GM19324 (cell line): ENCODE measurements around the gene MVB12B.

Source experiments
- ATAC-seq: cut with Tn5 transposase; IDR thresholded peaks from one replicate; pipeline ENCODE4 v1.9.1; 2021; ENCODE audit warnings: mild to moderate bottlenecking, moderate library complexity; ENCODE audit not compliant: unreplicated experiment, low FRiP score

Gene MVB12B

GRCh38 chr9:126357074-126357473 lies 30.4 kb downstream of the MVB12B start:
- no peak for ATAC-seq

DNA sequence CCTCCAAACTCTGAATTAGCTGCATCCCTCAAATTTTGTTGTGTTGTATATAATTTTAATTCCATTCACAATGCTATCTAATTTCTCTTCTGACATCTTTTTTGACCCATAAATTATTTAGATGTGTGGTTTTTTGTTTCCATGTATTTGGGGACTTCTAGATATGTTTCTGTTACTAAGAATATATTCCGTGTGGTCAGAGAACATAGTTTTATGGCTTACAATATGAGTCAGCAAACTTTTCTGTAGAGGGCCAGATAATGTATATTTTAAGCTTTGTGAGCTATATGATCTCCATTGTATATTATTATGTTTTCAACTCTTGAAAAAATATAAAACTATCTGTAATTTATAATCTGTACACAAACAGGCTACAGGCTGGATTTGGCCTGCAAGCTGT lies 33.4 kb downstream of the MVB12B start:
- ATAC-seq, result no peak

DNA sequence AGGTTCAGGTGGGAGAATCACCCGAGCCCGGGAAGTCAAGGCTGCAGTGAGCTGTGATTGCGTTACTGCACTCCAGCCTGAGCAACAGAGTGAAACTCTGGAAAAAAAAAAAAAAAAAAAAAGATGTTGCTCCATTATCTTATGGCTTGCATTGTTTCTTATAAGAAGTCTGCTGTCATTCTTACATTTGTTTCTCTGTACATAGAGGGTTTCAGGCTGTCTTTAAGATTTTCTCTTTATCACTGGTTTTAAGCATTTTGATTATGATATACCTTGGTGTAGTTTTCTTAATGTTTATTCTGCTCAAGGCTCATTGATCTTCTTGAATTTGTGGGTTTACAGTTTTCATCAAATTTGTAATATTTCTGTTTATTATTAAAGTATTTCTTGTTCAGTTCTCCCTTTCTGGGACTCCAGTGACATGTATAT lies 35.2 kb downstream of the MVB12B start:
- ATAC-seq, result no peak

DNA sequence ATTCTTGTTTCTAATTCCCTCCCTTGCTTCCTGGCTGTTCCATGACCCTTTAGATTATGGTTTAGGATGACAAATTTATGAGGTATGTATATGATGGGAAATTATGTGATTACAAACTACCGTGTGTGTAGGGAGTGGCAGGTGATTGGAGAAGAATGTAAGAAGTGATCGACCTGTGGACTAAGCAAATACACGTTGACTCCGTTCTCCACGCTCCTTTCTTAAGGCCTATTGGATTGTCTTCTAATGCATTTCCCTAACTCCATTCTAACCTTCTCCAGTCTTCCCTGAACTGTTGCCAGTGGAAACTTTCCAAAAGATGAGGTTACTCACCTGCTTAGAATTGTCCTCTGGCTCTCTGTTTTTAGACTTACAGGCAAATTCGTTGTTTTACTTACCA lies 36.6 kb downstream of the MVB12B start:
- no peak for ATAC-seq

DNA sequence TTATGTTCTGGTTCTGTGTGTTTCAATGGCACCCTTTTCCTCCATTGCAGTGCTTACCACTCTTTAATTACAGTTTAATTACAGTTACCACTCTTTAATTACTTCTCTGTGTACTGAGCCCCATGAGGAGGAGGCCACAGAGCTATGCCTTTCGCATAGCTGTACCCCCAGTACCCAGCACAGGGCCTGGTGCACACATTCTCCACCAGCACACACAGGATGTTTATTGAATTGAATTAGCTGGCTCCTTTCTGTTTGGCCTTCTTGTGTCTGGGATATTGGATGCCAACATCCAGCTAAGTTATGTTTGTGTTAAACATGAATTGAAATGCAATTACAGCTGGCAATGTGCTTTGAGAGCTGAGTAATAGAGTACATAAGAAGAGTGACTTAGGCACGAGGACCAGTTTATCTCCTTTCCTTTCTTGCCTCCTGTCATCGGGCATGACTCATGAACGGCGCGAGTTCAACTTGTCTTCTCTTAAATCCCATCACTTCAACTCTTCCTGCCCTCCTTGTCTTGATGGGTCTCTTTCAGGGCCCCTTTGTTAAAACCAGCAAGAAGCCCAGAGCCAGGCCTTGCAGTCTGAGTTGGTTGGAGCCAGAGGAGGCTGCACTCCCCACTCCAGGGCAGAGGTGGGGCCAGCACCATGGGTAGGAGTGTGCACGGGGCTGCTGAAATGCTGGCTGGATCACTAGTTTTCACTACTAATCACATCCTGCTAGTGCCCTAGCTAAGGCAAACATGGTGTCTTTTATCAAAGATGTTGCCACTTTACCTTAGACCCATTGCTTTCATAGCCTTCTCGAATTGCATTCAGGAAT lies 37.4 kb downstream of the MVB12B start:
- ATAC-seq, result no peak

GRCh38 chr9:126365780-126366179 lies 39.2 kb downstream of the MVB12B start:
- no peak for ATAC-seq

- no peak for ATAC-seq
These were observed 39.9 kb downstream of the MVB12B start for GRCh38 chr9:126366366-126367011.

- no peak for ATAC-seq
These were observed 40.5 kb downstream of the MVB12B start for GRCh38 chr9:126367139-126367538.

DNA sequence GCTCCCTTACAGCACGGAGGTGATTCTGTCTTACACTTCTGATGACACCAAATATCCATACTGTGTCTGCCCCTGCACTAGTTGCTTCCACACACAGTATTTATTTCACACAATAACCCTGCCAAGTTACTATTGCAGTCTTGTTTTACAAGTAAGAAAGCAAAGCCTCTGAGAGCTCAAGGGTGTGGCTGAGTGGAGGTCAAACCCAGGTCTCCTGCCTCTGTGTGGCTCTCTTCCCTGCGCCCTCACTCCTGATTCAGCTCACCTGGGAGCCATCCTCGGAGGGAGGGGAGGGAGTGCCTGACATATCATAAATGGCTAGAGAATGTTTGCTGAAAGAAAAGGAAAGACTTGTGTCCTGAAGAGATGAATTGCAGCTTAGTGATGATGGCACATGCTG lies 41.0 kb downstream of the MVB12B start:
- no peak for ATAC-seq

- ATAC-seq, result no peak
These were observed 41.4 kb downstream of the MVB12B start for GRCh38 chr9:126368020-126368419.

DNA sequence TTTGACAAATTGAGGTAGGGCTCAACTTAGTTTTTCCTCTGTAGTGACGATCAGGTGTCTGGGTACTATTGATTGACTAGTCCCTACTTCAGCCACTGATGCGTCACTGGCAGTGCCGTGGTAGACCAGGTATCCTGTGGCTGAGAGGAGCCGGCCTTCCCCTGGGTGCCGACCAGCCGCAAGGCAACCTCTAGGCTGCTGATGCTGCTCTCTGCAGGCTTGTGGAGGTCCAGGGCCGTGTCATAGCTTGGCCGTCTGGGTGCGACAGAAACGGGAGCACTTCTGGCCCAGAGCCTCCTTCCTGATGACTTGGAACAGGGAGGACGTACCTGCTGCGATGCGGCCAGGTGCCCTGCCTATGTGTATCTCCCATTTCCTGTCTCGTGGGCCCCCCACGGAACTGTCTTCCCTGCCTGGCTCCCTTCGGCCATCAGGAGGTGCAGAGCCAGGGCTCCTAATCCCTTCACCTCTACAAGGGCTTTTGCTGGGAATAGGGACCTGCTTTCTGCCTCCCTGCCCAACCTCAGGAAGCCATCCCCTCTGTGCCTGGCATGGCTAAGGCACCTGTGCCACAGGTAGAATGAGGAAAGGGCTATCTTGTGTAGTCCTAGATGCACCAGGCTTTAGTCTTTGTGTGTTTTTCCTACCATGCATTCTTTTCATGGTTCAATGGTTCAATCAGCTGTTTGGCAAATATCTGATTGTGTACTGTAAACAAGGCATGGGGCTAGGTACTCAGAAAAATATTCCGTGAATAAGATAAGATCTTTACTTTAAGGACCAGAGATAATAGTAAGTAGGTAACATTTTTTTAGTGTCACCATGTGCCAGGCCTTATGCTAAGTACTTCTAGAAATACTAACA lies 44.6 kb downstream of the MVB12B start:
- ATAC-seq, result no peak

GRCh38 chr9:126372716-126373115 lies 46.1 kb downstream of the MVB12B start:
- no peak for ATAC-seq

GRCh38 chr9:126373241-126373640 lies 46.6 kb downstream of the MVB12B start:
- ATAC-seq, result no peak

DNA sequence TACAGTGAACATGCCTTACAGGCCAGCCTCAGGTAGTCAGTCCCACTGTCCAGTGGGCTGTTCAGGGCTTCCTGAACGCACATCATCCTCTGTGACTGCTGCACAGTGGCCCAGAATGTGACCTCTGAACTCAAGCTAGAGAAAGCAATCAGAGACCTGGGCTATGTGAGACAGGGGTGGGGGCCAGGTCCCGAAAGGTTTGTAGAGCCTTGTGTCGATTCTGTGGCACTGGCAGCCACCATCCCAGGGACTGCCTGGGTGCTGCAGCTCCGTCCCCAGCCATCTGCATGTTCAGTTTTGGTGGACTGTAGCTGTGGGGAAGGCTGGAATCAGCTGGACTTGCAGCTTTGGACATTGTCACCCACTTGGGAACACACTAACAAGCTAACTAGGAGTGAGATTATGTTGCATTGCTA lies 47.7 kb downstream of the MVB12B start:
- ATAC-seq, result no peak

GRCh38 chr9:126375386-126375785 lies 48.8 kb downstream of the MVB12B start:
- ATAC-seq, result no peak

DNA sequence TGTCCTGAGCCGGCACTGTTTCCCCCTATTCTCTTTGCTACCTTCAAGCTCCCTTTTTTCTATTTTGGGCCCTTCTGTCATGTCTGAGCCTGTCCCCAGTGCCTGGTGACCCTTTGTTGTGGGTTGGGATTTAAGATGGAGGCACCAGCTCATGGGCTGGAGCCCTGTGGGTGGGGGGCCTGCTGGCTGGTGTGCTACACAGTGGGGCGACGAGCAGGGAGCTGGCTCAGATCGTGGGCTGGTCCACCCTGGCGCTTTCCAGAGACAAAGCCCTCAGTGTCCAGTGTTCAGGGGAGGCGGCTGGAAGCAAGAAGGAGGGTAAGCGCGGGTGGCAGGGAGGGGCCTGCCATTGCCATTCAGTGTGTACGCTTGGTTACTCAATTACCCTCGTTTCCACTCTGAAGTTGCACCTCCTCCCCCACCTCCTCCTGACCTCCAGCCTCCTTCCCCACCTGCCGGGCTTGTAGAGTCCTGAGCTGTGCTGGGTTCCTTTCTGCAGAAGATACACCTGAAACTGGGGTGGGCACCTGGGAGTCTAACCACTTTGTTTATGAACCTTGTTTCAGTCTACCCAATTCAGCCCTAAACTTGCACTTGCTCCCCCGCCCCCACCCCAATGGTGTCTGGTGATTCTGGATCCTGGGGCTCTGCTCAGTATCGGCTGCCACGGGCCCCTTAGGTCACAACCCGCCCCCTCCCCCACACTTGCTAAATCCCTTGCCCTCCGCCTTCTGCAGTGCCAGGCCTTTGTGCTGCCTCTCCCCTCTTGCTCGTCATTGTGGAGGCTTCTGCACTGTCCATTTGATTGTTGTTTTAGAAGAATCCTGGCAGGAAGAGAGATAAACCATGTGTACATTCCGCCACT lies 49.9 kb downstream of the MVB12B start:
- ATAC-seq, result no peak

- no peak for ATAC-seq
These were observed 50.5 kb downstream of the MVB12B start for GRCh38 chr9:126377176-126377509.

DNA sequence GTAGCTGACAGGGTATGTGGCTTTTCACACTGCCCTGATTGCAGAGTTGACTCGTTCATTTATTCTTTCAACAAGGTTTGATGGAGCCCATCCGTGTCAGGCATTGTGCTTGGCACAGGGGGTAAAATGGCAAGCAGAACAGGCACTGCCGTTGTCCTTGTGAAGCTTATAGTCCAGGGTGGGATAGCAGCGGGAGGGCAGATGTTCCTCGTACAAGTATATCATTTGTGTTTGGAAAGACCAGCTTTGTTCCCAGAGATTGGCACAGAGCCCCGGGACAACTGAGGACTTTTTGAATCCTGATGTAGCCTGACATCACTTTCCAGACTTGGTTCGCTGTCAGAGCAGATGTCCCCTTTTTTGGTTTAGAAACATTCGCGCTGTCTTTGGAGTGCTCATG lies 50.9 kb downstream of the MVB12B start:
- ATAC-seq, result no peak

GRCh38 chr9:126378761-126379160 lies 52.1 kb downstream of the MVB12B start:
- ATAC-seq, result no peak

DNA sequence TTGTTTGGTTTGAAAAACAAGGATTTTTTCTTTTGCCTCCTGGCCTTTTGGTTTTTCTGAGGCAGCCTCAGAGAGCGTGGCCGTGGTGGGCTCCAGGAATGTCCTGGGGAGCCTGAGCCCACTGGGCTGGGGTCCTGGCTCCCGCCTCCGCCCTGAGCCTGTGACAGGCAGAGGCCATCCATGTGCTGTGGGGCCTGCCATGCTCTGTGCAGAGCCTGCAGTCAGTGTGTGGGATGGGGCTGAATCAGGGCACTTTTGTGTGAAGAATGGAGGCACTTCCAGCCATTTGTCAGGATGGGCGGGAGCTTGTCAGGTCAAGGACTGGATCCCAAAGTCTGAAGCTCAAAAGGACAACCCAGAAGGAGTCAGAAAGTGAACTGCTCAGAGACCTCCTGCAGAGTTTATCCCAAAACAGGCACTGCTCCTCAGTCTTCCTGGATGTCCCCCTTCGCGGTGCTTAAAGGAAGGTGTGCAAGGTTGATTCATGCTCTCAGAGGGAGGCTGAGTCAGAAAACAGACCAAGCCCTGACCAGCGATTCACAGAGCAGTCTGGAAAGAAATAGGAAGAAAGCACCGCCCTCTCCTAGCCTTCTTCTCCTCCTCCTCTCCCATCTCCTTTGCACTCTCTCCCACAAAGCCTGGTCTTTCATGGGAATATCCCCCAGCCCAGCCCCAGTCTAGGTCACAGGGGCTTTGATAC lies 53.2 kb downstream of the MVB12B start:
- no peak for ATAC-seq
